GM23338 (cell line): ENCODE results near the gene CAMSAP3.

Source experiments
- CREB1 ChIP-seq: fragments of 250-450 bp; sonication (Bioruptor Pico); IDR thresholded peaks from 2 replicates; pipeline ENCODE4 v1.5.0; 2020; ENCODE audit warnings: low read depth, mild to moderate bottlenecking, moderate library complexity
- CTCF ChIP-seq, 2 experiments: fragments of 200-600 bp in 1 of 2; sonication (generic) in 1 of 2; conservative IDR thresholded peaks; 2 replicates each; pipeline versions ENCODE4 v1.5.1 to v1.6.1; 2016 to 2017; ENCODE audit warnings: antibody characterized with exemption in 2 of 2, low read depth in 2 of 2, mild to moderate bottlenecking in 2 of 2, moderate library complexity in 1 of 2
- ETS1 ChIP-seq: IDR thresholded peaks from 2 replicates; pipeline ENCODE4 v1.6.1; 2016; ENCODE audit warnings: antibody characterized with exemption
- EZH2 ChIP-seq: fragments of 200-600 bp; sonication (generic); IDR thresholded peaks from one replicate; pipeline ENCODE4 v1.8.0; 2017; ENCODE audit warnings: antibody characterized with exemption, mild to moderate bottlenecking, low read depth; ENCODE audit not compliant: unreplicated experiment
- EZH2phosphoT487 ChIP-seq: fragments of 200-600 bp; sonication (generic); IDR thresholded peaks from one replicate; pipeline ENCODE4 v1.8.1; 2018; ENCODE audit warnings: antibody characterized with exemption; ENCODE audit not compliant: unreplicated experiment
- JUNB ChIP-seq: IDR thresholded peaks from one replicate; pipeline ENCODE4 v1.6.1; 2016; ENCODE audit warnings: antibody characterized with exemption; ENCODE audit not compliant: unreplicated experiment
- NANOG ChIP-seq: IDR thresholded peaks from 2 replicates; pipeline ENCODE4 v1.6.1; 2016; ENCODE audit warnings: antibody characterized with exemption, borderline replicate concordance
- POLR2AphosphoS5 ChIP-seq: IDR thresholded peaks from 2 replicates; pipeline ENCODE4 v1.6.1; 2016; ENCODE audit warnings: antibody characterized with exemption, low read depth
- REST ChIP-seq: IDR thresholded peaks from one replicate; pipeline ENCODE4 v1.6.1; 2018; ENCODE audit warnings: antibody characterized with exemption; ENCODE audit not compliant: unreplicated experiment
- STAT1 ChIP-seq: IDR thresholded peaks from one replicate; pipeline ENCODE4 v1.6.1; 2016; ENCODE audit warnings: antibody characterized with exemption; ENCODE audit not compliant: unreplicated experiment
- ZNF114 ChIP-seq: fragments of 250-450 bp; sonication (Bioruptor Pico); IDR thresholded peaks from 2 replicates; pipeline ENCODE4 v1.5.0; 2020; ENCODE audit warnings: mild to moderate bottlenecking, moderate library complexity
- ZNF331 ChIP-seq: fragments of 250-450 bp; sonication (Bioruptor Pico); IDR thresholded peaks from 2 replicates; pipeline ENCODE4 v1.5.0; 2020; ENCODE audit warnings: low read depth, mild to moderate bottlenecking, moderate library complexity
- ZNF462 ChIP-seq: fragments of 250-450 bp; sonication (Bioruptor Pico); IDR thresholded peaks from 2 replicates; pipeline ENCODE4 v1.5.0; 2020; ENCODE audit warnings: mild to moderate bottlenecking, moderate library complexity

- no peak for TF ChIP-seq CTCF (conservative IDR thresholded peaks at IDR 0.05; ENCODE audit: low read depth in 2 of 2)
- TF ChIP-seq EZH2: no peak
- no peak for TF ChIP-seq POLR2AphosphoS5
- no peak for TF ChIP-seq CREB1
- no peak for TF ChIP-seq EZH2phosphoT487
- no peak for TF ChIP-seq ZNF331 (CRISPR knock-in tag)
- TF ChIP-seq REST: no peak
- TF ChIP-seq ETS1: no peak
- TF ChIP-seq ZNF114 (CRISPR knock-in tag): no peak
- no peak for TF ChIP-seq ZNF462 (CRISPR knock-in tag)
- TF ChIP-seq JUNB: no peak
- no peak for TF ChIP-seq NANOG
- no peak for TF ChIP-seq STAT1
Measured at GRCh38 chr19:7558667-7559066, 37.0 kb upstream of the CAMSAP3 start.
